ENCODE data around the gene CASQ2.

The CASQ2 gene

GRCh38 chr1:115705085-115705951 is 63.2 kb downstream of the CASQ2 start:
- no peak for DNase-seq (ENCODE audit: low read depth)
- TF ChIP-seq, protein P1, sequence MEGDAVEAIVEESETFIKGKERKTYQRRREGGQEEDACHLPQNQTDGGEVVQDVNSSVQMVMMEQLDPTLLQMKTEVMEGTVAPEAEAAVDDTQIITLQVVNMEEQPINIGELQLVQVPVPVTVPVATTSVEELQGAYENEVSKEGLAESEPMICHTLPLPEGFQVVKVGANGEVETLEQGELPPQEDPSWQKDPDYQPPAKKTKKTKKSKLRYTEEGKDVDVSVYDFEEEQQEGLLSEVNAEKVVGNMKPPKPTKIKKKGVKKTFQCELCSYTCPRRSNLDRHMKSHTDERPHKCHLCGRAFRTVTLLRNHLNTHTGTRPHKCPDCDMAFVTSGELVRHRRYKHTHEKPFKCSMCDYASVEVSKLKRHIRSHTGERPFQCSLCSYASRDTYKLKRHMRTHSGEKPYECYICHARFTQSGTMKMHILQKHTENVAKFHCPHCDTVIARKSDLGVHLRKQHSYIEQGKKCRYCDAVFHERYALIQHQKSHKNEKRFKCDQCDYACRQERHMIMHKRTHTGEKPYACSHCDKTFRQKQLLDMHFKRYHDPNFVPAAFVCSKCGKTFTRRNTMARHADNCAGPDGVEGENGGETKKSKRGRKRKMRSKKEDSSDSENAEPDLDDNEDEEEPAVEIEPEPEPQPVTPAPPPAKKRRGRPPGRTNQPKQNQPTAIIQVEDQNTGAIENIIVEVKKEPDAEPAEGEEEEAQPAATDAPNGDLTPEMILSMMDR (IDR thresholded peaks at IDR 0.05; ENCODE audit: insufficient read depth, low read depth, low read length, missing control alignments), result no peak
- H3K4me3 ChIP-seq (ENCODE audit: low read depth, low read length), result no peak overlapping the region

- TF ChIP-seq, protein P1 (IDR thresholded peaks at IDR 0.05; ENCODE audit: insufficient read depth, low read depth, low read length, missing control alignments), result no peak
- H3K4me3 ChIP-seq (ENCODE audit: low read depth, low read length), result no peak overlapping the region
- DNase-seq (ENCODE audit: low read depth), result no peak
These were observed 65.6 kb downstream of the CASQ2 start for GRCh38 chr1:115702959-115703358.

- no peak for DNase-seq (ENCODE audit: low read depth)
- TF ChIP-seq, protein P1 (IDR thresholded peaks at IDR 0.05; ENCODE audit: insufficient read depth, low read depth, low read length, missing control alignments), result no peak
- no peak overlapping the region for H3K4me3 ChIP-seq (ENCODE audit: low read depth, low read length)
These were observed 67.4 kb downstream of the CASQ2 start for GRCh38 chr1:115701090-115701489.

- H3K4me3 ChIP-seq (ENCODE audit: low read depth, low read length), result no peak overlapping the region
- DNase-seq (ENCODE audit: low read depth), result peak; percentile 12
- TF ChIP-seq, protein P1 (IDR thresholded peaks at IDR 0.05; ENCODE audit: insufficient read depth, low read depth, low read length, missing control alignments), result no peak
These were observed 70.9 kb downstream of the CASQ2 start for GRCh38 chr1:115697619-115698018.

DNA sequence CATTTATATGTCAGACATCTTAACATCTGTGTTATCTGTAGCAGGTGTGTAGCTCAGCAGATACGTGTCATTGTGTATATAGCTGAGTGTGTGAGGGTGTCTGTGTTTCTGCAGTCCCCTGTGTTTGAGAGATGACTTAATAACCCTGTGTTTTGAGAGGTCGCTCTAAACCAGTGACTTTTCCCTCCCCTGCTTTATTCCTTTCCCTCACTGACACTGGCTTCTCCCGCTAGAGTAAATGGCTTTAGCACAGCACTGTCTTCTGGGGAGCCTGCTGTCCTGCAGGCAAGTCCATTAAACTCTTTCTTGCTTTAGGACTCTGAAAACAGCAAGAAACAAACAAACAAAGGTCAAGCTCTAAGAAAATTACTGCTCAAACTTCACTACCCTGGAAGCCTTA is 73.7 kb downstream of the CASQ2 start:
- no peak overlapping the region for H3K4me3 ChIP-seq (ENCODE audit: low read depth, low read length)
- TF ChIP-seq, protein P1 (IDR thresholded peaks at IDR 0.05; ENCODE audit: insufficient read depth, low read depth, low read length, missing control alignments), result no peak
- no peak for DNase-seq (ENCODE audit: low read depth)

DNA sequence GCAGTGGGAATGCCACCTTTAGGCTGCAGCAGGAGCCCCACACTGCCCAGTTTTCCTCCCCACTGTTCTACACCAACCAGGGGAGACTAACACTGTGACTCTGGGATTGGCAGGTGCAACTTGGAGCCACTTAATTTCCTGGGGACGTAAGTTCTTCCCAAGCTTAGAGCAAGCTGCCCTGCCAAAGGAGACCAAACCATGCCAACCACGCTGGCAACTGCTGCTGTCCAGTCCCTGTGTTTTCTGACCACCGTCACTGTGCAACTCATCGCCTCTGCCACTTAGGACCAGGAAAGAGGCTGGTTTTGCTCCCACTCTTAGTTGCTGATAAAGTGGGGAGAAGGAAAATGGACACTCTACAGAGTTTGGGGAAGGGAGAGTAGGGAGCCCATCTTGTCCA is 76.3 kb downstream of the CASQ2 start:
- no peak overlapping the region for H3K4me3 ChIP-seq (ENCODE audit: low read depth, low read length)
- TF ChIP-seq, protein P1 (IDR thresholded peaks at IDR 0.05; ENCODE audit: insufficient read depth, low read depth, low read length, missing control alignments), result no peak
- no peak for DNase-seq (ENCODE audit: low read depth)

- H3K4me3 ChIP-seq (ENCODE audit: low read depth, low read length), result no peak overlapping the region
- no peak for DNase-seq (ENCODE audit: low read depth)
- TF ChIP-seq, protein P1 (IDR thresholded peaks at IDR 0.05; ENCODE audit: insufficient read depth, low read depth, low read length, missing control alignments), result no peak
These were observed 77.5 kb downstream of the CASQ2 start for GRCh38 chr1:115690972-115691371.
